GM15510 (cell line): ENCODE results near the gene EDDM13.

ENCODE experiments used
- POLR2A ChIP-seq: IDR thresholded peaks from 3 replicates; pipeline ENCODE4 v1.6.1; 2011; ENCODE audit warnings: borderline replicate concordance; ENCODE audit not compliant: insufficient read length; ENCODE audit errors: extremely low read depth

The EDDM13 gene, protein sequence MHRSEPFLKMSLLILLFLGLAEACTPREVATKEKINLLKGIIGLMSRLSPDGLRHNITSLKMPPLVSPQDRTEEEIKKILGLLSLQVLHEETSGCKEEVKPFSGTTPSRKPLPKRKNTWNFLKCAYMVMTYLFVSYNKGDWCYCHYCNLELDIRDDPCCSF

DNA sequence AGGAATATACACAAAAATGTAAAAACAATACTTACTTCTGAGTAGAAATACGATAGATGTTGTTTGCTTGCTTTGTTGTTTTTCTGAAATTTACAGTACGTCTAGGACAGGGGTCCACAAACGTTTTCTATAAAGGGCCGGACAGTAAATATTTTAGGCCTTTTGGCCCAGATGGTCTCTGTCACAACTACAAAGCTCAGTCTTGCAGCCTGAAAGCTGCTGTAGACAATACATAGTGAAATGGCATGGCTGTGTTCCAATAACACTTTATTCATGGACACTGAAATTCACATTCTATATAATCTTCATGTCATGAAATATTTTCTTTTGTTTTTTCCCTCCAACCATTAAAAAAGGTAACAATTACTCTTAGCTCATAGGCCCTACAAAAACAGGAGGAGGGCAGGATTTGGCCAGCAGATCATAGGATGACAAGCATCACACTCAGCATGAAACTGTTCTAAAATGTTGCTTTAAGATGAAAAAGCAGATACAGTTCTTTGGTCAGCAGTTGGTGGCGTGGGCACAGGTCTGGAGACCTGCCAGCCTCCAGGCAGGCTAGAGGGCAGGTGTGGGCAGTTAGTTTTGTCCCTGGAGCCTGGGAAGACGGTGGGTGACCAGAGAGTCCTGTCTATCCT is at the start of gene EDDM13:
Gene EDDM13 (plus strand): TSS at position 588 of the 638 bp plus-strand sequence. CDS start 87 bp downstream, outside the sequence.
- no peak for TF ChIP-seq POLR2A

DNA sequence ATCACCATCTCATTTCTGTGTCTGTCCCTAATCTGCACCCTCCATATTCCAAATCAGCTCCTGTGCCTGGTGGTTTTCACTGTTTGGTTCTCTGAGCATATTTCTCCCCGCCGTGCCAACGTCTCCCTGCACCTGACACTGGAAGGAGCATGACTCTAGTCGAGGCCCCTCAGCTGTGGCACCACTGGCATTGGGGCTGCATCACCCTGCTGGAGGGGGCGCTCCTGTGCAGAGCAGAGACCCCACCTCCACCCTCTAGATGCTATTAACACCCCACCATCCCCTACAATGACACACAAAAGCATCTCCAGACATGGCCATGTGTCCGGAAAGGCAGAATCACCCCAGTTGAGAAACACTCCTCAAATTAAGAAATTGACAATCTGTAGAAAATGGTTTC is 49.6 kb upstream of the EDDM13 start:
- TF ChIP-seq POLR2A: no peak

DNA sequence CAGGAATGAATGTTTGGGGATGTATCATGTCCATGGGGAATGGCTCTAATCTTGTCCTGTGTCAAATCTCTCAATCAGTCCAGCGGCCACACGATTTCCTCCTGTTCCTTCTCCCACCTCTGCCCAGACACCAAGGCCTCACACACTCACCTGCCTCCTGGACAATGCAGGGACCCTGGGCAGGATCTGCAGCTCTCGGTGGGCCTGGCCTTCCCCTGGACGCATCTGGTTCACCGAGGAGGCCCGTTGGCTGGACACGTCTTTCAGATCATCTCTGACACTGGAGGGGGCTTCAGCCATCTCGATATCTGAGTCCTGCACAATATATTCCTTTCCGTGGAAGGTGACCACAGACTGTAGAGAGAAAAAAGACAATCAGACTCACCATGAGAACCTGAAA is 49.1 kb upstream of the EDDM13 start:
- TF ChIP-seq POLR2A: no peak

DNA sequence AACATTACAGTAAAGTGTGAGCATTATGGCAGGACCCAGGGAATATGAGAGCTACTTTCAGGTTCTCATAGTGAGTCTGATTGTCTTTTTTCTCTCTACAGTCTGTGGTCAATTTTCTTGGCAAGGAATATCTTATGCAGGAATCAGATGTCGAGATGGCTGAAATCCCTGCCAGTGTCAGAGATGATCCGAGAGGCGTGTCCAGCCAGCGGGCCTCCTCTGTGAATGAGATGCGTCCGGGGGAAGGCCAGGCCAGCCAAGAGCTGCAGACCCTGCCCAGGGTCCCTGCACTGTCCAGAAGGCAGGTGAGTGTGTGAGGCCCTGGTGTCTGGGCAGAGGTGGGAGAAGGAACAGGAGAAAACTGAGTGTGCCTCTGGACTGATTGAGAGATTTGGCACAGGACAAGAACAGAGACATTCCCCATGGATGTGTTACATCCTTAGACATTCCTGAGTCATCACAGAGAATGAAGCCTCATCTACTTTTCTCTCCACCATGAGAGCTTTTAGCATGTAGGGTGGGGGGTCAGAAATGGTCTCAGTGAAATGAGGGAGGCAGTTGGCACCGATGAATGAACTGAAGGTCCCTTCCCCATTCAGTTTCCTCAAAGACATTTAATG is 27.3 kb upstream of the EDDM13 start:
- TF ChIP-seq POLR2A: no peak

DNA sequence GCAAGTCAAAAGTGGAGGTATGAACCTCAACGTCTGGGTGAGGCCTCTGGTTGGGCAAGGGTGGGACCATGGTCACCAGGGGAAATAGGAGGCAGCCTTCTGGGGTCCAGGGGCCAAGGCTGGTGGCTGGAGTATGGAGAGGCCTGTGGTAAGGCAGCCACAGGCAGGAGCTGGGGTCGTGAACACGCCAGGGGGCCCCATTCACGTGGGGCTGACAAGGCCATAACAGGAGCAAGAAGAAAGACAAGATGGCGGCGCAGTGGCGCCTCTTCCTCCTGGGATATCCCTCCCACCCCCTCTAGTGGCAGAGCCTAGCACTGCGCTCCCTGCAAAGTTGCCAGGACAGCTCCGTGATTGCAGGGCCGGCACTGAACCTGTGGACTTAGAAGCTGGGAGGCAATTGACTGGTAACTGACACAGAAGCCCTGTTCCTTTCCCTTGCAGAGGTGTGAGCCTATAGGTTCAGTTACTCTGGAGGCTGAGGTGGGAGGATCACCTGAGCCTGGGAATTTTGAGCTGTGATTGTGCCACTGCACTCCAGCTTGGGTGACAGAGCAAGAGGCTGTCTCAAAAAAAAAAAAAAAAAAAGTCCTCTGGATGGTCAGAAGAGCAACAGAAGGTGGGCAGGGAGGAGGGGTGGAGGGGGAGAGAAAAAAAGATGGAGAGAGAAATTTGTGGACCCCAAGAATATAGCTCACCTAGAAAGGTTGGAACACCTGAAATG is 19.7 kb upstream of the EDDM13 start:
- no peak for TF ChIP-seq POLR2A

DNA sequence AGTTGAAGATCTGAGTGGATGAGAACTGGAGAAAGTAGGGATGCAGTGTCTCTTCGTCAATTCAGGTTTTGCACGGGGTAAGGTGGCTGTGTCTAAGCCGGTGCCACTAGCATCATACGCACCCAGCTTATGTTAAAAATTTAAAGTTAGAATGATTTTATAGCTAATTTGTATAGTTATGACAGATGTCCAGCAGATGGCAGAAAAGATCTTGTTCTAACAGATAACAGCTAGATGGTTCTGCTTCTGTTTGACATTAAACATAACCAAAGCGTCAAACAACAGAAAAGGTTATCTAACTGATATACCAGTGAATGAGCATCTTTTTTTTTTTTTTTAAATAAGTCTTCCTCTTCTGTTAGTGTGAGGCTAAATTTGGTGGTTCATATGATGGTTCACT is 18.8 kb upstream of the EDDM13 start:
- TF ChIP-seq POLR2A: no peak

DNA sequence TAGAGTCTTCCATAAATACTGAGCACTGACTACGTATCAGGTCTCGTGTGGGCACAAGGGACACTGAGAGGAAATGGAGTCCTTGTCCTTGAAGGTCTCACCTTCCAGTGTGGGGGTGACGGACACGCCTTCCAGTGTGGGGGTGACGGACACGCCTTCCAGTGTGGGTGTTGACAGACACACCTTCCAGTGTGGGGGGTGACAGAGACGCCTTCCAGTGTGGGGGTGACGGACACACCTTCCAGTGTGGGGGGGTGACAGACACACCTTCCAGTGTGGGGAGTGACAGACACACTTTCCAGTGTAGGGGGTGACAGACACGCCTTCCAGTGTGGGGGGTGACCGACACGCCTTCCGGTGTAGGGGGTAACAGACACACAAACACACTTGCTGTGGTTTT is 14.3 kb upstream of the EDDM13 start:
- TF ChIP-seq POLR2A: no peak

DNA sequence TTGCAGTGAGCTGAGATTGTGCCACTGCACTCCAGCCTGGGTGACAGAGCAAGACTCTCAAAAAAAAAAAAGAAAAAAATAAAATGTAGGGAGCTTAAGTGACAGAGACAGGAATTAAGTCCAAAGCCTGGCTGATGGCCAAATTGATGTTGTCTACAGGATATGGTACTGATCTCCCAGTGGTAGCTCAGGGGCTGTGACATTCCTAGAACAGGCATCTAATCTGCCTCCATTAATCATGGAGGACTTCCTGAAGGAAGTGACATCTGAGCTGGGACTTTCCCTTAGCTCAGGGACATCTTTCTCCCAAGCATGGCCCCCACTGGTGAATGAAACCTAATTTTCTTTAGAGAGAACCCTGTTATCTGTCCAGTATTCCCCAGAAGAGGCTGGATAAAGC is 11.4 kb upstream of the EDDM13 start:
- no peak for TF ChIP-seq POLR2A

DNA sequence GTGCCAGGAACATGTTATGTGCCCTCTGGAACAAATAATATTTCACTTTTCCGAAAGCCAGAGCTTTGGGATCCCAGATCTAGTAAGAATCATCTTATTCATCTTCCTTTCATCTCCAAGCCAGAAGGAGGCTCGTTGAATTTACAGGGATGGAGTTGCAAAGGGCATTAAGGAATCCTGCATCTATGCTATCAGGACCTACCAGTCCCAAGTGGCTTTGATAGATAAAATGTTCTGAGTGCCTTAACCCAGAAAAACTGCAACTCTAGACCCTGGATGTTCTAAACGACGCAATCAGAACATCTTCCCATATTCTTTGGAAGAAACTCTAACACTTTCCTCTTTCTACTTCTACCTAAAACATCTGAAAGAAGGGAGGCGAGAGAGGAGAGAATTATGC is 9.2 kb upstream of the EDDM13 start:
- no peak for TF ChIP-seq POLR2A

DNA sequence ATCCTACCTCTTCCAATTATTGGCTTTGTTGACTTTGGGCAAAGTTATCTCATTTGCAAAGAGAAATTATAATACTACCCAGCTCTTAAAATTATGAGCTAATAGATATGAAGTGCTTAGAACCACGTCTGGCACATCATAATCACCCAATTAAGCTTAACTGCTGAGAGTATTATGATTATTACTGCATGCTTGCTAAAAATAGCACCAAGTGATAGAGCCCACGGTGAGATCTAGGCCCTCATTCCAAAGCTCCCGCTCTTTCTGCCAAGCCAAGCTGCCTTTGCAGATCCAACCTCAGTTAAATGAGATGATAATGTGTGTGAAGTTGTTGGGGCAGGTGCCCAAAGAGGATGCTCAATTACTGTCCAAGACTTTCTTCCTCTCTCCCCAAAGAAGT is 6.5 kb upstream of the EDDM13 start:
- no peak for TF ChIP-seq POLR2A

DNA sequence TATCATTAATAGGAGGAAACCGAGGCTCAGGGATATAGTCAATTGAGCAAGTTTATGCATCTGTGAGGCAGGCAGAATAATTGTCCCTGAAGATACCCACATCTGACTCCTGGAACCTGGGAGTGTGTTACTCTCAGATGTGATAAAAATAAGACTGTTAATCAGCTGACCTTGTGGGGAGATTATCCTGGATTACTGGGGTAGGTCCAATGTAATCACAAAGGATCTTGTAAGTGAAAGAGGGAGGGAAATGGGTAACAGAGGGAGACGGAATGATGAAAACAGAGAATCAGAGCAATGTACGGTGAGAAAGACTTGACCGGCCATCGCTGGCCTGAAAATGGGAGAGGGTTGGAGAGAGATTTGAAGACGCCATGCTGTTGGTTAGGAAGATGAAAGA is 3.2 kb upstream of the EDDM13 start:
- TF ChIP-seq POLR2A: no peak

DNA sequence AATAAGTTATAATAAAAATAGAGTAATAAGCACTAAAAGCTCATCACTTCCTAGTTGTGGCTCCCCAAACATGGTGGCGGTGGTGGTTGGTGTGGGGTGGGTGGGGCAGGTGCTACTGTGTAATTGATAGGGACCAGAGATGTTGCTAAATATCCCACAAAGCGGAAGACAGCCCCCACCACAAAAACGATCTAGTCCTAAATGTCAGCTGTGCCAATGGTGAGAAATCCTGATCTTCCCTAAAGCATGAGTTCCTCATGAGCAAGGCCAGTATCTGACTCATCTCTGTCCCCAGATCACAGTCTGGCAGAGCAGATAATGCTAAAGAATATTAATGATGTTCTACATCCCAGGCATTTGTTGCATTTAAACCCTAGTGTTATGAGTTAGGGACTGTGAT is 1.9 kb upstream of the EDDM13 start:
- TF ChIP-seq POLR2A: no peak

DNA sequence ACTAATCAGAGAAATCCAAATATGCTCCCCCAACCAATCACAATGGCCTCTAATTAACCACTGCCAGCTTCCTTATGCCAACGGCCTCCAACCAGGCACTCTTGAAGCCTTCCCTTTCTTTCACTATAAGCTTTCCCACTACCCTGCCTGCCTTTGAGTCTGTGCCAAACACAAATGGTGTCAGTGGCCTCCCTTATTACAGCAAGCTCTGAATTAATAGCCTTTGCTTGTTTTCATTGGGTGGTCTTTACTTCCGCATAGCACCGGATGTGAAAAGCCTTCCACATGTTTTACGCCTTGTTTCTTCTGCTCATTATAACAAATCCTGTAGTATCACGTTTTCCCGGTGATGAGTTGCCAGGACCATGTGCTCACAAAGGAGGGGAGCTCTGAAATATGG is 1.4 kb upstream of the EDDM13 start:
- no peak for TF ChIP-seq POLR2A

DNA sequence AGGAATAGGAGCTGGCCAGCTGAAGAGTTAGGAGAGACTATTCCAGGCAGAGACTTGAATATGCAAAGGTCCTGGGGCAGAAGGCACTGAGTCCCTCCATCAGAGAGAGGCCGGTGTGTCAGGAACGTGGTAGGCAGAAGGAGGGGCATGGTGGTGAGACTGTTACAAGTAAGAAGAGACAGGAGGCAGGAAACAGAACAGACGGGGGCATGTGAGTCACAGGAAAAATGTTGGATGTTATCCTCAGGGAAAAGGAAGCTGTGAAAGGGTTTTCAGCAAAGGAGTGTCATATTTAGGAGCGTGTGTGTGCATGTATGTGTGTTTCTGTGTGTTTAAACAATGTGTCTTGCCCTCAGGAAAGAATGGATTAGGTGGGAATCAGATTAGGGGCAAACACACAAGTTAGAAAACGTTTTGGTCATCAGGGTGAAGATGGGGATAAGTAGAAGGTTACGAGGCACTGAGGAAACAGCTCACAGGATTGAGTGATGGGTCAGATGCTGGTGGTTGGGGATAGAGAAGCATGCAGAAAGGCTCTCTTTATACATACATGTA is 1.1 kb downstream of the EDDM13 start:
- no peak for TF ChIP-seq POLR2A

DNA sequence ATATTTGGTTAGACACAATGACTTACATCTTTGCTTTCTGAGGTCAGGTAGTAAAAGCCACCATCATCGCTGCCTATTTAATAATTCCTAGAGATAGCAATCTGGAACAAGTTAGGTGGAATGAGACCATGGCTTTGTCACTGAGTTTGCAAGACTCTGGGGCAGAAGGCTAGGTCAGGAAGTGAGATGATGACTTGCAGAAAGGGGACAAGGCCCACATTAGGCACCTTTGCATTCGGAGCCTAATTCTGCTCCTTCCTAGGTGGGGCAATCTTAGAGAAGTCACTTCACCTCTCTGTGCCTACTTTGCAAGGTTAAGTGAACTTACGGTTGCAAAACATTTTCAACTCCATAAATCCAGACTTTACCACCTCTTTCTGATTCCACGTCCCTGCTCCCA is 10.3 kb downstream of the EDDM13 start:
- no peak for TF ChIP-seq POLR2A
